GM11168 (cell line): Measurements from ENCODE around the gene PTPRCAP.
"Not testable (repeated sequence)": the region's sequence is repeated elsewhere in the genome, so short reads cannot be mapped to it uniquely, and the experiment has no call there.

ENCODE experiments used
- in situ Hi-C: fragments of 300-500 bp; cut with MboI; formaldehyde crosslinking; loops from one replicate; pipeline ENCODE4 v1.12.0; 2022; ENCODE audit warnings: low sequenced_read_pairs; ENCODE audit not compliant: unreplicated experiment

PTPRCAP gene

GRCh38 chr11:67437082-67437808, at the start of gene PTPRCAP:
PTPRCAP (minus strand) TSS chr11:67437682; CDS start chr11:67437619, 63 bp downstream.
- in situ Hi-C loops: no loop called here

GRCh38 chr11:67486481-67487195, 49.2 kb upstream of the PTPRCAP start:
- in situ Hi-C loops: no loop called here

- in situ Hi-C loops: not testable (repeated sequence)
These were observed 48.4 kb upstream of the PTPRCAP start for GRCh38 chr11:67485873-67486361.

GRCh38 chr11:67484847-67485311, 47.4 kb upstream of the PTPRCAP start:
- in situ Hi-C loops: no loop called here

- in situ Hi-C loops: no loop called here
These were observed 46.6 kb upstream of the PTPRCAP start for GRCh38 chr11:67483831-67484665.

GRCh38 chr11:67482827-67483798, 45.6 kb upstream of the PTPRCAP start, which contains the start of gene AIP:
AIP (plus strand) TSS chr11:67483026; CDS start chr11:67483159, 133 bp downstream.
- in situ Hi-C loops: no loop called here

- in situ Hi-C loops: no loop called here
These were observed 44.9 kb upstream of the PTPRCAP start for GRCh38 chr11:67482275-67482826.

- in situ Hi-C loops: not testable (repeated sequence)
These were observed 40.0 kb upstream of the PTPRCAP start for GRCh38 chr11:67477344-67478050.

GRCh38 chr11:67476692-67477091, 39.2 kb upstream of the PTPRCAP start:
- in situ Hi-C loops: not testable (repeated sequence)

- in situ Hi-C loops: no loop called here
These were observed 35.4 kb upstream of the PTPRCAP start for GRCh38 chr11:67472882-67473281.

- in situ Hi-C loops: no loop called here
These were observed 33.0 kb upstream of the PTPRCAP start for GRCh38 chr11:67470337-67471002.

GRCh38 chr11:67469508-67469811, 32.0 kb upstream of the PTPRCAP start:
- in situ Hi-C loops: no loop called here

GRCh38 chr11:67468759-67469507, 31.5 kb upstream of the PTPRCAP start, which contains the start of gene TMEM134:
TMEM134 (minus strand) TSS chr11:67469251; CDS start chr11:67469192, 59 bp downstream.
- in situ Hi-C loops: no loop called here

GRCh38 chr11:67468456-67468758, 30.9 kb upstream of the PTPRCAP start:
- in situ Hi-C loops: no loop called here

GRCh38 chr11:67468056-67468455, 30.6 kb upstream of the PTPRCAP start:
- in situ Hi-C loops: no loop called here

GRCh38 chr11:67466962-67467771, 29.7 kb upstream of the PTPRCAP start:
- in situ Hi-C loops: no loop called here

- in situ Hi-C loops: no loop called here
These were observed 28.9 kb upstream of the PTPRCAP start for GRCh38 chr11:67466367-67466766.
